Dermis blood vessel endothelial cell (primary cell): ENCODE results near the gene SYNGAP1. TPM values are rescaled to one million over a fixed set of nuclear protein-coding genes. Genes with fewer than 3 reads are reported as not detected.

Experiments used
- DNase-seq: peaks from one replicate; pipeline ENCODE4 v3.0.0; 2010
- total RNA-seq: library from RNA; depleted of rRNA; stranded (reverse); fragments of >200 nt; gene quantifications from 2 replicates; pipeline ENCODE4 v1.2.3, GENCODE V29; 2014

SYNGAP1 gene
- total RNA-seq, 1 donor from 2014 or later: 2.4 TPM

DNA sequence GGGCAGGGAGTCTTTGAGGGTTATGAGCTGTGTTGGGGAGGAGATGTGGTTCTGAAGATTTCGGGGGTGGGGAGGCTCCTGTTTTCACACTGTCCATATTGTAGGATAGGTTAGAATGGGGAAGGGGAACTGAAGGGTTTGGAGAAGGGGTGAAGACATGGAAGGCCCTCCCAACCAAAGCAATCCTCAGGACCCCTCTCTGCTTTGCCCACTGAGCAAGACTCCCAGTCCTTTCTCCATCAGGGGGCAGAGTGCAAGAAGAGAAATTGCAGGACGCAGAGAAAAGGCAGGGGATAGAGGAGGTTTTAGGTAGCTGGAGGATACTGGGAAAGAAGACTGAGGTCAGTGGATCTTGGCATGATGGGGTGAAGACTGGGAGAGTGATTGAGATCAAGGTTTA, 3.9 kb downstream of the SYNGAP1 start:
- DNase-seq: no peak

GRCh38 chr6:33424855-33425667, 5.2 kb downstream of the SYNGAP1 start:
- no peak for DNase-seq

DNA sequence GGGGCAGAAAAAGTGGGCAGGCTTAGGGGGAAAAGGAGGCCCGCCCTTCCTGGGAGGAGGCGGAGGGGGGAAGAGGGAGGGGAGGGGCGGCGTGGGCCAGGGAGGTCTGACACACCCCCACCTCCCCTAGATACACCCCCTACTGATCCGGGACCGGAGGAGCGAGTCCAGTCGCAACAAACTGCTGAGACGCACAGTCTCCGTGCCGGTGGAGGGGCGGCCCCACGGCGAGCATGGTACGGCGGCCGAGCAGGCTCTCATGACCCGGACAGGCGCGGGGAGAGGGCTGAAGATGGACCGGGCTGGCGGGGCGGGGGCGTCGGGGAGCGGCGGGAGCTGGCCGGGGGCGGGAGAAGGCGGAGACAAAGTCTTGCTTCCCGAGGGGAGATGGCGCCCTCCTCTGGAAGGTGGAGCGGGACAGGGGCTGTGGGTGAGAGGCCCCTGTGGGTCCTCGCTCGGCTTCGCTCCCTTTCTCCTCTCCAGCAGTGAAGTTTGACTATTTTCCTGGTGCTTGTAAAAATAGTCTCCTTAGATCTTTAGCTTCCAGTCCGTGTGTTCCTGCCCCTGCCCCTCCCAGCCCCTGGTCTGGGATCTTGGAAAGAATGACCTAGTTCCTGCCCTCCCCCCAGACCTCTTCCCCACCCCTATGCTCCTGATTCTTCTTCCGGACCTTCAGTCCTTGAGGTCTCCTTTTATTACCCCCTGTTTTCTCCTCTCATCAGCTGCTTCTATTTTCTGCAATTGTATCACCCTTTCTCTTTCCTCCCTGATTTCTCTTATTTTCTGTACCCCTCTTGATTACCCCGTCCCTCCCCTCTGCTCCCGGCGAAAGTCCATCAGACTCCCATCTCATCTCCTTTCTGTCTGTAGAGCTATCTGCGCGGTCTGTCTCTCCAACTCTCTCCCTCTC, 6.1 kb downstream of the SYNGAP1 start:
- DNase-seq: peak; percentile 88

DNA sequence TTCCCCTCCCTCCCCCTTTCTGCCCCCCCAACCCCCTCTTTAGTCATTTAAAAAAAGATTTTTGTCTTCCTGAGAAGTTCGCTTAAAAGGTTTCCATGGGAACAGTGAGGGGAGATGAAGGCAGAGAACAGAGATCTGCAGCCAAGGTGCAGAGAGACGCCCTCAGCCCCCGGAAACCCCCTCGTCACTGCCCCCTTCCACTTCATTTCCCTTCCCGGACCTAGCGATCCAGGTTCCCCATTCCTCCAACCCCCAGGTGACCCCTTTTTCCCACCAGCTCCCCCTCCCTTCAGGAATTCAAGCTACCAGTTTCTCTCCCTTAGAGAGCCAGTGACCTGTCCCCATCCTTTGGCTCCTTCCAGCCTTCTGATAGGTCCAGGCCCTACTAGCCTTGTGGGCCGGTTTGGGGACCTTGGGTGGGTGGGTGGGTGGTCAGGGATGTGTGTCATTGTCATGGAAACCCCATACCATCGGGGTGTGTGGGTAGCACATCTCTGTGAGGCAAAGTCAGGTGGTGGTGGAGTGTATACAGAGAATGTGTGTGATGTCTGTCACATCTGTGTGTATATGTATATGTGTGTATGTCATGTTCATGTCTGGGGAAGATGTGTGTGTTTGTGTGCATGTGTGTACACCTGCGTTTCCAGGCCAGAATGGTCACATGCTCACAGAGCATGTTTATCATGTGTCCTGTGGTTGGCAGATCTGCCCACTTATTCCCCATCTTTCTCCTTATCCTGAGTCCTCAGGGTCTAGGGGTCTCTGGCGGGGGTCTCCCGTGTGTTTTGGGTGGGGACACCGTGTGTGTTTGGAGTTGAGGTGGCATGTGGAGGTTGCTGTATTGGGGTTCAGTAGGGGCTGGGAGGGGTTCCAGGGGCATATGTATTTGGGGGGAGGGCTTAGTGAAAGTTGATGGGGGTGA, 7.0 kb downstream of the SYNGAP1 start:
- peak; percentile 10 for DNase-seq

DNA sequence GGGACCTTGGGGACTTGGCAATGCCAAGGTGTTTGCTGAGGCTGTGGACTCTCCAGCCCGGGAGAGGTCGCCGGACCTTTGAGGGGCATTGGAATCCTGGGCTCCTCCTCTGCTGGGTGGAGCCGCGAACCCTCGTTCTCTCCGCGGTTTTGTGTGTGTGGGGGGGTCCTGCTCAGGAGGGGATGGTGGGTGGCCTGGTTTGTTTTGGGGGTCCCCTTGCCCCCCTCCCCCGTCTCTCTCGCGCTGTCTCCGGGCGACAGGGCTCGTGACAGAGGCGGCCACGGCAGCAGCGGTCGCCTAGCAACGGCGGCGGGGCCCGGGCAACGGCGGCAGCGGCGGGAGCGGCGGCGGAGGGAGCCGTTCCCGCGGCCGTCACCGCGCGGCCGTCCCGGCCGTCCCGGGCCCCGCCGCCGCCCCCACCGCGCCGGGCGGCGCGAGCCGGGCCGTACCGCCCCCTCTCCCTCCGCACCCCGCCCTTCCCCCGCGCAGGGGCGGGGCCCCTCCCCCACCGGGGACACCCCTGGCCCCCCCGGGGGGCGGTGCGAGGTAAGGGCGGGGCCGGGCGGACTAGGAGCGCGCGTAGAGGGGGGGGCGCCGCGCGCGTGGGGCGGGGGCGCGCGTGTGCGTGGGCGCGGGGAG, 7.8 kb downstream of the SYNGAP1 start:
- peak; percentile 31 for DNase-seq

GRCh38 chr6:33428224-33428965, 8.5 kb downstream of the SYNGAP1 start:
- DNase-seq: peak; percentile 60

- DNase-seq: no peak
Observed at GRCh38 chr6:33428966-33429749, 9.3 kb downstream of the SYNGAP1 start.

- DNase-seq: peak; percentile 13
Observed at GRCh38 chr6:33429750-33430052, 9.8 kb downstream of the SYNGAP1 start.

GRCh38 chr6:33430334-33430733, 10.5 kb downstream of the SYNGAP1 start:
- DNase-seq: no peak

DNA sequence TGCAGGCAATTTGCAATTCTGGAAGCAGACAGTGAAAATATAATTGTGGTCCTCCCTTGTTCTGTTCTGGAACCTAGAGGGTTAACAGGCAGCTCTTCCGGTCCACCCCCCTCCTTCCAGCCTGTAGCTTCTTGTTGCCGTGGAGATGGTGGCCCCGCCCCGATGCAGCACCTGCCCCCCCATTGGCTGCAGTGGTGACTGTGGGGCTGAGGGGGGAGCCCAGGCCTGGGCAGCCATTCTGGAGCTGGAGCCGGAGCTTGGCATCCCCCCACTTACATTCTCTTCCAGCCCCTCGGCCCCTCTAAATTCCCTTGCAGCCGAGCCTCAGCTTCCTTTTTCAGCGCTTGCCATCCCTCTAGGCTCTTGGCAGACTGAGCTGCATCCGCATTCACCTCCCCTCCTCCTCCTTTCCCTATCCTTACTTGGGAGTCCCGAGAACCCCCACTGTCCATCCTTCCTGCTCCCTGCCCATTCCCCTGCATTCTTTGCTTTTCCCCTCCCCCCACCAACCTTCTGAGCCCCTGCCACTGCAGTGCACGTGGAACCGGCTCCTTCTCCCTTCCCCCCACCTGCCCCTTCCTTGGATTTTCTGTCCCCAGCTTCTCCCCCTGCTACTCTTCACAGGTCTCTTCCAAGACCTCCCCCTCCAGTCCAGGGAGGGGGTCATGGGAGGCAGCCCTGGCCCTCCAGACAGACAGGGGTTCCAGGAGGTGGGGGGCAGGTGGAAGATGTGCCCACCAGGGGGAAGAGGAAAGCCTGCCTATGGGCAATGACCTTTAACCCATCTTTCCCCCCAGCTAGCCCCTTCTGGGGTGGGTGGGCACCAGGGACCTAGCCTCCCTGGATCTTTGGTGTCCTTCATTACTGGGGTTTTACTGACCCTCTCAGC, 11.4 kb downstream of the SYNGAP1 start:
- DNase-seq: peak; percentile 73

GRCh38 chr6:33431880-33432541, 12.1 kb downstream of the SYNGAP1 start:
- DNase-seq: no peak

DNA sequence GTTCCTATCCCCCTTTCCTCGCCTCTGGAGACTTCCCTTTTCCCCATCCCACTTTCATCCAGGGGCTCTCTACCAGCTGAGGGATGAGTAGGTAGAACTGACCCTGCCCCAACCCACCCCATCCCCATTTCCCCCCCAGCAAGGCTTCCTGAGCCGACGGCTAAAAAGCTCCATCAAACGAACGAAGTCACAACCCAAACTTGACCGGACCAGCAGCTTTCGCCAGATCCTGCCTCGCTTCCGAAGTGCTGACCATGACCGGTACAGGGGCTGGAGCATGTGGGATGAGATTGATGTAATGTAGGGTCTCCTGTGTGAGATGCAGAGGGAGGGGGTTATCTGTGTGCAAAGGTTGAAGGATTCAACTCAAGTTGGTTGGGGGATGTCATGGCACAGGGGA, 12.7 kb downstream of the SYNGAP1 start:
- no peak for DNase-seq

- no peak for DNase-seq
Observed at GRCh38 chr6:33433001-33433543, 13.2 kb downstream of the SYNGAP1 start.

DNA sequence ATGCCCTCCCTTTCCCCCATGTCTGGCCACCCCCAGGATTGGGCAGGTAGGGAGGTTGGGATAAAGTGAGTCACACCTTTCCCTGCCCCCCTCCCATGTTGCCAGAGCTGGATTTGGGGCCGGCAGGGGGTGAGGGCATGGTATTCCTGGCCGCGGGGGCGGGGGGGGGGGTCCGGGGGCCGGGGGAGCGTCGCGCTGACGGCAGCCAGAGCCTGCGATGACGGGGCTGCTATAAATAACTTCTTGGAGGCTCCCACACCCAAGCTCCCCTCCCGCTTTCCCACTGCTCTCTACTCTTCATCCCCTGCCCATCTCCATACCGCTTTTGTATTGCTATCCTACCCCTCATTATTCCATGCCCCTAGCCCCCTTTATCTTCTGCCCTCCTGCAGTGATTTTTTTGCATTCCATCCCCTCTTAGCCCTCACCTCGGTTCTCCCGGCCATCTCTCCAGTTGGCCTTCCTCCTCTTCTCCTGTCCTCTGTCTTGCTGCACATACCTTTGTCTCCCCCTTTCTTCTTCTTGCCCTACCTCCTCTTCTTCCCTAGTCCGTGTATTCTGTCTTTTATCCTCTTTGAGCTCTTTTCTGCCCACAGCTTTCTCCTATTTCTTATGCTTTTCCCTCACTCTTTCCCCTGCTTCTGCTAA, 13.8 kb downstream of the SYNGAP1 start:
- no peak for DNase-seq

DNA sequence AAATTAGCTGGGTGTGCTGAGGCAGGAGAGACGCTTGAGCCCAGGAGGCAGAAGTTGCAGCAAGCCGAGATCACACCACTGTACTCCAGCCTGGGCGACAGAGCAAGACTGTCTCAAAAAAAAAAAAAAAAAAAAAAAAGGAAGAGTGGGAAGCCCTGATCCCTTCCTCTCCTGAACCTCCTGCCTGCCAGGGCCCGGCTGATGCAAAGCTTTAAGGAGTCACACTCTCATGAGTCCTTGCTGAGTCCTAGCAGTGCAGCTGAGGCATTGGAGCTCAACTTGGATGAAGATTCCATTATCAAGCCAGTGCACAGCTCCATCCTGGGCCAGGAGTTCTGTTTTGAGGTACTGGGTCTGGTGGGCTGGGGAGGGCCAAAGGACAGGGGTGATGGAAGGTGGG, 15.1 kb downstream of the SYNGAP1 start:
- no peak for DNase-seq

- no peak for DNase-seq
Observed at GRCh38 chr6:33437666-33438065, 17.8 kb downstream of the SYNGAP1 start.

DNA sequence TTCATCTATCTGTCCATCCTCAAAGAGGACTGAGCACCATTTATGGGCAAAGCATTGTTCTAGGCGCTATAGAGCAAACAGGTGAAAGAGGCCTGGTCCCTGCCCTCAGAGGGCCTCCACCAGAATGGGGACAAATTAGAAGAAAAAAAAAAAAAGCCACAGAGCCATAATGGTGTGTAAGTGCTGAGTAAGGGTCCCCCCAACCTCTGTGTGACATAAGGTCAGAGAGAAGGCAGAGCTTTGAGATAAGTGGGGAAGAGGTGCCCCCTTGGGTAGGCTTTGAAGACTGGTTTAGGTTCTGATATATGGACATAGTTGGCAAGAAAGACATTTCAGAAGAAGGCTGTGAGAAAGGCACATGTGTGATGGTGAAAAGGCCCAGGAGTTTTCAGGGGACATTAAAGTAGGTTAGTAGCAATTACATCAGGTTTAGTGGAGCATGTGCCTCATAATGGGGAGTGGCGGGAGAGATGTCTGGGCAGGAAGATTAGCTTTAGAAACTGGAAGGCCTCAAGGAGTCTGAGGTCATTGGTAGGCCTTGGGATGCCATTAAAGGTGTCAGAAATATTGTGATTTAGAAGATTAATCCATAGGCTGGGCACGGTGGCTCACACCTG, 19.2 kb downstream of the SYNGAP1 start:
- DNase-seq: no peak
